ENCODE data around the gene STUB1.

Gene STUB1

DNA sequence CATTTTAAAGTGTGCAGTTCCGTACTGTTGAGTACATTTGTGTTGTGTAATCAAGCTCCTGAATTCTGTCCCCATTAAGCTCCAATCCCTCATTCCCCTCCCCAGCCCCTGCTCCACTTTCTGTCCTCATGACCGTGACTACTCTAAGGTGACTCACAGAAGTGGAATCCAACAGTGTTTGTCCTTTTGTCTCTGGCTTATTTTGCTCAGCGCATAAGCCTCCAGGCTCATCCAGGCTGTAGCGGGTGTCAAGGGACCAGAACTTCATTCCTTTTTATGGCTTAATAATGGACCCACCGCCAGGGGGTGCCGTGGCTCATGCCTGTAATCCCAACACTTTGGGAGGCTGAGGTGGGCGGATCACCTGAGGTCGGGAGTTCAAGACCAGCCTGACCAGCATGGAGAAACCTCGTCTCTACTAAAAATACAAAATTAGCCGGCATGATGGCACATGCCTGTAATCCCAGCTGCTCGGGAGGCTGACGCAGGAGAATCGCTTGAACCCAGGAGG, 32.6 kb downstream of the STUB1 start:
- DNase-seq (ENCODE audit: low read depth) = peak; percentile 60

DNA sequence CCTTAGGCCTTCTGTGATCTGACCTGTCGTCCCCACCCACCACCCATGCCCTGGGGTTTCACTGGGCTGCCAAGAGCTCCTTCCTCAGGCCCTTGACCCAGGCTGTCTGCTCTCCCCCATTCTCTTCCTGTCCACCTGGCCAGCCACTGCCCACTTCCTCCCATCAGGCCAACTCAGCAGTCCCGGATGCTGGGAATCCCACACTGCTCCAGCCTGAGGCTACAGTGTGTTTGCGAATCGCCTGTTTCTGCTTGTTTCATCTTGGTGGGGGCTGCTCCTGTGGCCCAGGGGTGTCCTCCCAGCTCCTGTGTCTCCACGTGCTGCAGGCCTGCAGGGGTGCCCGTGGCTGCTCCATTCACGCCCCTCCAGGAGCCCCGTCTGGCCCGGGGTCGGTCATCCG, 33.9 kb downstream of the STUB1 start:
- no peak for DNase-seq (ENCODE audit: low read depth)

DNA sequence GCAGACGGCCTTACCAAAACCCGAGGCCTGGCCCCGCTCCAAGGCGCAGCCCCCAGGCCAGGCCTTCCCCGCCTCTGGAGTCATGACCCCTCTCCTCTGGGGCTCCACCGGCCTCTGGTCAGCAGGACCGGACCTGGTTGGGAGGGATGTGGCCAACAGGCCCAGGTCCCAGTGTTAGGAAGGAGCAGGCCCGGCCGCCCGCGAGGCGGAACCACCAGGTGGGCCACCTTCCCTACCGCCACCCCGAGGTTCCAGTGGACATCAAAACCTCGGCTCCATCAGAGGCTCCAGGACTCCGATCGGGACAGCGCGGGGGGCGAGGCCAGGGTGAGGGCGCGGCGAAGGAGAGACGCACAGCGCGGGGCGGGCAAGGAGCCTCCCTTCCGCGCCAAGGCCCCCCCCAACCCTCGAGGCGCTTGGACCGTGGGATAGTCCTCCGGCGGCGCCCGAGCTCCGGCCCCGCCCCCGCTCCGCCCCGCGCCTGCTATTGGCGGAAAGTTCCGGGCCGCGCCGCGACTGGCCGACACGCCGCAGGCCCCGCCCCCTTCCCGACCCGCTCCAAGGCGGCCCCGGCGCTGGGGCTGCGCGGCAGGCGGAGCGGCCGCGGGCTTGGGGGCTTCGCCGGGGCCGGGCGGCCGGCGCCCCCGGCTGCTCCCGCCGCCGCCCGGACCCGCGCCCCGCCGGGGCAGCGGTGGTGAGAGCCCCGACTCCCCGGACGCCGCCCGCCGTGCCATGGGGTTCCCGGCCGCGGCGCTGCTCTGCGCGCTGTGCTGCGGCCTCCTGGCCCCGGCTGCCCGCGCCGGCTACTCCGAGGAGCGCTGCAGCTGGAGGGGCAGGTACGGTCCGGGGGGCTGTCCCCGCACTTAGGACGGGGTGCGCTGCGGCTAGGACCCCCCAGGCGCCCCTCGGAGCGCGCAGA, 34.6 kb downstream of the STUB1 start, which contains the start of gene METRN:
Gene METRN, plus strand, starts transcription at position 561 of the 919 bp plus-strand sequence. Its CDS starts 172 bp downstream, at position 733.
- peak; percentile 91 for DNase-seq (ENCODE audit: low read depth)

DNA sequence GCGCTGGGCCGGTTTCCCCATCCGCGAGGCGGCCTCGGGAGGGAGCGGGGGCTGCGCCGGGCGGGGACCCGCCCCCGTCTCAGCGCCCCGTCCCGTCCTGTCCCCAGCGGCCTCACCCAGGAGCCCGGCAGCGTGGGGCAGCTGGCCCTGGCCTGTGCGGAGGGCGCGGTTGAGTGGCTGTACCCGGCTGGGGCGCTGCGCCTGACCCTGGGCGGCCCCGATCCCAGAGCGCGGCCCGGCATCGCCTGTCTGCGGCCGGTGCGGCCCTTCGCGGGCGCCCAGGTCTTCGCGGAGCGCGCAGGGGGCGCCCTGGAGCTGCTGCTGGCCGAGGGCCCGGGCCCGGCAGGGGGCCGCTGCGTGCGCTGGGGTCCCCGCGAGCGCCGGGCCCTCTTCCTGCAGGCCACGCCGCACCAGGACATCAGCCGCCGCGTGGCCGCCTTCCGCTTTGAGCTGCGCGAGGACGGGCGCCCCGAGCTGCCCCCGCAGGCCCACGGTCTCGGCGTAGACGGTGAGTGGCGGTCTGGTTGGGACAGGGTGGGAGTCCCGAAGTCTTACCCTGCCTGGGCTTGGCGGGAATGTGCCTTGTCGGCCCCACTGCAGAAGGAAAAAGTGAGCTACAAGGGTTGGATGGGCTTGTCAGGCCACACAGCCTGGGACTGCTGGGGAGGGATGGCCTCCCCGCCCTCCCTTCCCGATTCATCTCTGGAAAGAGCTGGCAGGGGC, 35.4 kb downstream of the STUB1 start:
- no peak for DNase-seq (ENCODE audit: low read depth)

DNA sequence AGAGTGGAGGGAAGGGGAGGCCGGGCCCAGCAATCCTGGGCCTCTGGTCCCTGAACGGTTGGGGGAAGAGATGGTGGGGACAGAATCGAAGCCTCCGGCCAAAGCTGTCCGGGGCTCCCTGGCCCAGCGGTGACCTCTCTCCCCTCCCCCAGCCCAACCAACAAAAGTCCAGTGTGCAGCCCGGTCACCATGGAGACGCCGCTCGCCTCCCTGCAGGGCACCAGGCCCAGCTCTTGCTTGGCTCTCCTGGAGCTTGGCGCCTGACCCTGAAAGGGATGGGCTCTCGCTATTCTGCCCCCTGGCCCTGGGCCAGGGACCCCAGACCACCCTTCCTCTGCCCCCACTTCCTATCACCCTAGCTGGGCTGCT, 36.0 kb downstream of the STUB1 start:
- DNase-seq (ENCODE audit: low read depth) = no peak

DNA sequence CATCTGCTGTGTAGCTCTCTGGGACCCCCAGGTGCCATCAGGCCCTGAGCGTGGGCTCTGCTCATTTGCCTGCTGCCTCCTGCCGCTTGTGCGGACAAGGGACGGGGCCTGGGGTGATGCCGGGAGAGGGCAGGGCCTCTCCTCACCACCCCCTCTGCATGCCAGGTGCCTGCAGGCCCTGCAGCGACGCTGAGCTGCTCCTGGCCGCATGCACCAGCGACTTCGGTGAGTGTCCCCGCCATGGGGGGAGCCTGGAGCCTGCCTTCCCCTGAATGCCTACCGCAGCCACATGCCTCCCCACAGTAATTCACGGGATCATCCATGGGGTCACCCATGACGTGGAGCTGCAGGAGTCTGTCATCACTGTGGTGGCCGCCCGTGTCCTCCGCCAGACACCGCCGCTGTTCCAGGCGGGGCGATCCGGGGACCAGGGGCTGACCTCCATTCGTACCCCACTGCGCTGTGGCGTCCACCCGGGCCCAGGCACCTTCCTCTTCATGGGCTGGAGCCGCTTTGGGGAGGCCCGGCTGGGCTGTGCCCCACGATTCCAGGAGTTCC, 36.6 kb downstream of the STUB1 start:
- no peak for DNase-seq (ENCODE audit: low read depth)

DNA sequence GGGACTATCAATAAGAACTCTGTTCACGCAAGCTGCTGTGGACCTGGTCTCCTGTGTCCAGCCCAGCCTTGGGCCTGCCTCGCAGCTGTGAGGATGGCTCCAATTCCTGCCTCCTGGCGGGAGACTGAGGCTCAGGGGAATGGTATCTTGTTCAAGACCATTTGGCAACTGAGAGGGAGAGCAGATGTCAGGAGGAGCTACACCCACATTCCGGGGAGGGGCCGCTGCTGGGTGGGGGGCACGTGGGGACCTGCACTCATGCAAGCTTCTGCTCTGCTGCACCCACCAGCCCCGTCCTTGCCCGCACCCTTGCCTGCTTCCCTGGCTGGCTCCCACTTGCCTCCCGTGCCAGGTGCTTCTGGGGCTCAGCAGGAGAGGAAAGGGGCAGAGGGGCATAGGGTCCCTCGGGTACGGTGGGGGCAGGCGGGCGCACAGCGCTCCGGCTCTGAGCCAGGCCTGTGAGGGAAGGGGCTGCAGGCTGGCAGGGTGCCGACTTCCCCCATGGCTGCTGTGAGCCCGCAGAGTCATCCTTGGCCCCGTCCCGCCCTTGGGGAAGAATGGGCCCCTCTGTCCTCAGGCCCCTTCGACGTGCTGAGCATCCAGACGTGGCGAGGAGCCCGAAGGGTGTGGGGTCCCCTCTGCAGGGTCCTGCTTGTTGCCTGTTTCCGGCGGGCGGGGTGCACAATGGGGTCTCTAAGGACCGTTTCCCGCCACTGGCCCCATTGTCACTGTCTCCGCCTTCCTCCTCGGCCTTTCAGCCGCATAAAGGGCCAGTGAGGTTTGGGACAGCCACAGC, 37.4 kb downstream of the STUB1 start:
- no peak for DNase-seq (ENCODE audit: low read depth)

DNA sequence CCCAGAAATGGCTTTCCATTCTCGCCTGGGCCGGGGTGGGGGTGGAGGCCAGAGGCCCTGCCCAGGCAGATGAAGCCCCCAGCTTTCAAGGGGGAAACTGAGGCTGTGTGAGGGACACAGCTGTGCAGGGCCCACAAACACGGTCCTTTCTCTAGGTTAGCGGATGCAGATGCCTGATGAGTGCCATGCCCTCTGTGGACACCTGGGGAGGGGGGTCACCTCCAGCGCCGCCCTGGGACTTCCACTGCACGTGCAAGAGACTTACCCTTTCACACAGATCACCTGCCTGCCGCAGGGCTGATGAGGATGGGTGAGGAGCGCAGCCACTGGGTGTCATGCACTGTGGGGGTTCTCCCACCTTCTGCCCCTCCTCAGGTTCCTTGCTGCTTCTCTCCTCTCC, 38.2 kb downstream of the STUB1 start:
- no peak for DNase-seq (ENCODE audit: low read depth)

DNA sequence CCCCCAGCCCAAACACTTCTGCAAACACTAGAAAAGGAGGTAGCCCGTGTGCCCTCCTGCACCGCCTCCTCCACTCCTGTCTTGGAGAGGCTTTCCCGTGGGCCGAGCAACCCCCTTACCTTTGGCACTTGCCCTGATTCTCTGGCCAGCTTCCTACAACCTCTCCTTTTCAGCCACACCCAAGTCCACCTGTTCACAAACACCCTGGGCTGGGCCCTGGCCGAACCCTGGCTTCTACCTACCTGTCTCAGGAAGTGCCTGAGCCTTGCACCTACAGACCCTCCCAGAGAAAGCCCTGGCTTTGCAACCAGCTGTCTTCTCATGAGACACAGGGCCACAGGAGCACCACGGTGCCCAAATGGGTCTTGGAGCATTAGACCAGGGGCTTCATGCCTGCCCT, 38.7 kb downstream of the STUB1 start:
- DNase-seq (ENCODE audit: low read depth) = no peak

DNA sequence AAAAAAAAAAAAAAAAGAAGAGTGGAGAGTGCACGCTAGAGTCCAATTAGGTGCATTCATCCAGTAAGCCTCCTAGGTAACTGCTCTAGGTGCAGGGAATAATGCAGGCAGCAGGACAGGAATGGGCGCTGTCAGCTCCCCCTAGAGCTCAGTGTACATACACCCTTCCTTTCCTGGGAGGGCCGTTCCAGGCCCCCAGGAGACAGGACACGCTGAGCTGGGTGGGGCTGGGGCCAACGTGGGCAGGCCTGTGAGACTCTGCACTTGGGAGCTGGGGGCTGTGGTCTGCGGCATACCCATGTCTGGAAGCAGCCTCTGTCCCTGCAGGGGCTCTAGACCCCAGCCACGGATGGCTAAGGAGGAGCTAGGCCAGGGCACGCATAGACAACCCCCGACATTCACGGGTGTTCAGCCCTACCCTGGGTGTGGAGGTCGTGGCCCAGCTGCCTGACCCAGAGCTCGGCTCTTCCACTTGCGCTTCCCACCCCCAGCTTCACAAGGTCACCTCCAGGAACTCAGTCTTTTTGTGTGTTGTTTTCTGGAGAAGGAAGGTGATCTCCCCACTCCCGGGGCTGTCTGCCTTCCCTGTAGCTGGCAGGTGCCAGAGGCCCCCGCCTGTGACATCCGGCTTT, 39.7 kb downstream of the STUB1 start:
- no peak for DNase-seq (ENCODE audit: low read depth)

DNA sequence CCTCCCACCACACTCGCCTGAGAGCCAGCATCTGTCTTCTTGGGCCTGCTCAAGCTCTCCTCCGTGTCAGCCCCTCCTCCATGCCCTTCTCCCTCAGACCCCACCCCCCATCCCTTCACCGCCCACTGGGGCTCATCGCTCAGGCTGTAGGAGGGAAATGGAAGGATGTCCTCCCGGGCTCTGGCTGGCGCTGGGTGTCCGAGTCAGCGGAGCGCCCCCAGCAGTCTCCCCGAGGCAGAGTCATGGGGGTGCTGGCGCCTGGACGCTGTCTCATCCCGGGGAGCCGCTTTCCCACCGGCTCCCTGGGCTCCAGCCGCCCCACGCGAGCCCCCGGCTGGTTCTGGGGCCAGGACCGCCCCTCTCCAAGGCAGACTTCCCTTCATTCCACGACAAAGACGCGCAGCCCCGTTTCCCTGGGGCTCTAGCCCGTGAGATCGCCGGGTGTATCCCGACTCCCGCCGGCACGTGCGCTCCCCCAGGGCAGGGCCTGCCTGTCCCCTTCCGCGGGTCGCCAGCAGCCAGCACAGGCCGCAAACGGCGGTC, 40.3 kb downstream of the STUB1 start:
- peak; percentile 50 for DNase-seq (ENCODE audit: low read depth)

DNA sequence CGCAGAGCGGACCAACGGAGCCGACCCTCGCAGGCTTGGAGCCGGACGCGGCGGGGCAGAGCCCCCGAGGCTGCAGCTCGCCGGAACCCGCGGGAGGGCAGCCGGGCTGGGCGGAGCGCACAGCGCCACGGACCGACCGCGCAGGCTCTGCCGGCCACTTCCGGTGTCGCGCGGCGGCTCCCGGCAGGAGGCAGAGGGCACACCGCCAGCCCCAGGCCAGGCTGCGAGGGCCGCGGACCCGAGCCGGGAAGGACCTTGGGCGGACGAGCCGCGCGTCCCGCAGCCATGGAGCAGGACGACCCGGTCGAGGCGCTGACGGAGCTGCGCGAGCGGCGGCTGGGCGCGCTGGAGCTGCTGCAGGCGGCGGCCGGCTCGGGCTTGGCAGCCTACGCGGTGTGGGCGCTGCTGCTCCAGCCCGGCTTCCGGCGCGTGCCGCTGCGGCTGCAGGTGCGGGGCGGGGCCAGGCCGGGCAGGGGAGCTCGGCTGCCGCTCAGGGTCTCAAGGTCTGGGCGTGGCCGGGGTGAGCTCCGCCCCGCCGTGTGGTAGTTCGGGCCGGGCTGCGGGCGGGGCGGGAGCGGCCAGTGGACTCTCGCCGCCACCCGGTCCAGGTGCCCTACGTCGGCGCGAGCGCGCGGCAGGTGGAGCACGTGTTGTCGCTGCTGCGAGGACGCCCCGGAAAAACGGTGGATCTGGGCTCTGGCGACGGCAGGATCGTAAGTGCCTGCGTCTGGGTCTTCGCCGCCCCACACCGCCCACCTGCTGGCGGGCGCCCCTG, 41.0 kb downstream of the STUB1 start, which contains the start of gene ANTKMT:
Gene ANTKMT, plus strand, starts transcription at position 157 of the 775 bp plus-strand sequence. Its CDS starts 129 bp downstream, at position 286.
- DNase-seq (ENCODE audit: low read depth) = peak; percentile 84

DNA sequence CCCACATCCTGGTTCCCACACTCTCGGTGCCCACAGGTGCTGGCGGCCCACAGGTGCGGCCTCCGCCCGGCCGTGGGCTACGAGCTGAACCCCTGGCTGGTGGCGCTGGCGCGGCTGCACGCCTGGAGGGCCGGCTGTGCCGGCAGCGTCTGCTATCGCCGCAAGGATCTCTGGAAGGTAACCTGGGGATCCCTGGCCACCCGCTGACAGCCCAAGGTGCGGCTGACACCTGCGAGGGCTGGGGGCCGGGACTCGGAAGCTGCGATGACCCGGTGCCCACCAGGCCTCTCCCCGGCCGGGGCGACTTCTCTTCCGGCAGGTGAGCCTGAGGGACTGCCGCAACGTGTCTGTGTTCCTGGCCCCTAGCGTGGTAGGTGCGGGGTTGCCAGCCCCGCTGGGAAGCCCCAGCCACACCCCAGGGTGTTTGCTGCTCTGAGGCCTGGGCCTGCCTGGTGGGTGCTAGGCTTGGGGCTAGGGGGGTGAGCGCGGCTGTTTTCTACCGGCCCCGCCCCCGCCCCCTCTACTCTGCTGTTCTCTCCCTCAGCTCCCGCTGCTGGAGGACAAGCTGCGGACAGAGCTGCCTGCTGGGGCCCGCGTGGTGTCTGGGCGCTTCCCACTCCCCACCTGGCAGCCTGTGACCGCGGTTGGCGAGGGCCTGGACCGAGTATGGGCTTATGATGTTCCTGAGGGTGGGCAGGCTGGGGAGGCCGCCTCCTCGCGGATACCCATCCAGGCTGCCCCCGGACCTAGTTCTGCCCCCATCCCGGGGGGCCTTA, 41.7 kb downstream of the STUB1 start:
- DNase-seq (ENCODE audit: low read depth) = no peak

DNA sequence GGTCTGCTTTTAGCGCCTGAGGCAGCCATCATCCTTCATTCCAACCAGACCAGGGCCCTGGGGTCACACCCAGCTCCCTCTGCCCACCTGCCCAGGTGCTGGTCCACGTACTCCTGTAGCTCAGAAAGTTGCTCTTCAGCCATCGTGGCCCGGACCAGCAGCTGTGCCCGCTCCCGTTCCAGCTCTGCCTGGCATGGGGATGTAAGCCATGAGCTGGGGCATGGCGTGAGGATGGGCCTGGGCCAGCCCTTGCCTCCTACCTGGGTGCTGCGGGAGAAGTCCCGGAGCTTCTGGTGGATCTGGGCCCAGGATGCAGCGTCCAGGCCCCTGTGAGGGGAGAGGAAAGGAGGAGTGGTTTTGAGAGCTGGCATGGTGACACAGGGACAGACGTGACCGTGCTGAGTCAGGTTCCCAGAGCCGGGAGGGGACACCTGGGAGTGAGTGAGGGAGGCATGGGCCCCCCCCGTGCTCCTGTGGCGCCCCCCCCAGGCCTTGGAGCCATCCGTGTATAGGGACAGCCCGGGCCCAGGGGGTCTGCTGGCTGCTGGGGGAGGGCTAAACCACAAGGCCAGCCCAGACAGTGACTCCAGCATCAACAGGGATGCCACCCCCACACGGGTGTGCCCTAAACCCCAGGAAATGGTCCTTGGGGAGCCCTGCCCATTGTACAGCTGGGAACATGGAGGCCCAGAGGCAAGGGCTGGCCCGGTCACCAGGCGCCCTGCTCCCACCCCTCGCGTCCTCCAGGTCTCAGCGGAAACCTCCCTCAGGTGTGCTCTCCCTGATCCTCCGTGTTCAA, 42.8 kb downstream of the STUB1 start:
- DNase-seq (ENCODE audit: low read depth) = no peak

DNA sequence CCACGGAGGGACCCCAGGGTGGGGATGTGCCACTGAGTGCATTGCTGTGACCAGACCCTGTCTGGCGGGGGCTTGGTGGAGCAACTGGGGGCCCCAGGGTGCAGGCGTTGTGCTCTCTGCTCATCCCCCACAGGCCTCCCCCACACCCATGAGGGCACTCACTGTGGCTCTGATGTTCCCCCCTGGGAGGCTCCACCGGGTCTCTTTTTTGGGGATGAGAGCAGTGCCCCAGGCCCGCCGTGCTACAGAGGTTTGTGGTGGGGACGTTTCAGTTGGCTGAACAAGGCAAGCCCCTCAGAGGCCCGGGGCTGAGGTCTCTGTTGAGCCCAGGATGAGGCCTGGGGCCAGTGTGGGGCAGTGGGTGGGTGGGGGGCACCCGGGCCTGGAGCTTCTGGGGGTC, 43.5 kb downstream of the STUB1 start:
- DNase-seq (ENCODE audit: low read depth) = no peak

DNA sequence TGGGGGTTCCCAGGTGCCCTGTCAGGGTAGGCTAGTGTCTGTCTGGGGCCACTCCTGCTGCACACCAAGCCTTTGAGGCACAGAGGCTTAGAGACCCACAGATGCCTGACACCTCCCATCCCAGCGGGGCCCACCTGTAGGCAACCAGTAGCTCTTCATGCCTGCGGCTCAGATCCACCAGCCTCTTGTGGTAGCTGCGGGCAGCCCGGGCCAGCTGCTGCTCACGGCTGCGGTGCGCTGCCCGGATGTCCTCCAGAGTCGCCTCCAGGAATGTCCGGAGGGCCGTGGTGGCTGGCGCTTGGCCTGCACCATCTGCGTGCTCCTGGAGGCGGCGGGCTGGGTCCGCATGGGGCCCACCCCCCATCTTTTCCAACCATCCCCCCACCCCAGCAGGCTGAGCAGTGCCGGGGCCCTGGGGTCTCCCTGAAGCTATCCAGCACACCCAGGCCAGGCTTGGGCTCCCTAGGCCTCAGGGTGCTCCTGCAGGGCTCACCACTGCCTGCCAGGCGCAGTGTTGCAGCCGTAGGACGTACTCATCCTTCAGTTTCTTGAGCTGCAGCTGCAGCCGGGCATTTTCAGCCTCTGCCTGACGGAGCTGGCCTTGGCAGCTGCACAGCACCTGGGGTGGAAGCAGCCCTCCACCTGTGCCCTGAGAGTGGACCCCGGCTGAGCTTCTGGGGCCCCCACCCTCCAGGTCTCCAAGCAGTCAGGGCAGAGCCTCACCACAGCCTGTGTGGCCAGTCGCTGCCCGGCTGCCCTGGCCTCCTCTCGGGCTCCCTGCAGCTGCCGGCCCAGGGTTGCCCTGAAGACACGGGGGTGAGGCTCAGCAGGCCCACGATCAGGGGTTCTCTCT, 44.2 kb downstream of the STUB1 start:
- no peak for DNase-seq (ENCODE audit: low read depth)

DNA sequence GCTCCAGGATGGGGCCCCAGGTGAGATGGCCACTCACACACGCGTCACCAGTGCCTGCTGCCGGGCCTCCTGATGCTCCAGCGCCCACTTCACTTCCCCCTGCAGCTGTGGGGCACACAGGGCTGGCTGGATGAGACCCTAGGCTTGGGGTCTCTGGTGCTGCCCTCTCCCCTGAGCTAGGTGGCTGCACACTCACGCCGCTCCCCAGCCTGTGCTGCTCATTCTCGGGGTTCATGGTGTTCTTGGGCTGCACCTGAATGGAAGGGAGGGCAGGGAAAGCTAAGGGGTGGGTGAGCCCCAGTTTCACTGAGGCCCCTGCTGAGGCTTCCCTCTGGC, 44.8 kb downstream of the STUB1 start:
- no peak for DNase-seq (ENCODE audit: low read depth)
